Adrenal gland (tissue), 12 donors: Measurements from ENCODE around the gene SDR39U1. TPM values are rescaled to one million over a fixed set of nuclear protein-coding genes. Genes with fewer than 3 reads are reported as not detected.

ENCODE experiments used
- DNase-seq, 7 donors: peaks; one replicate each; pipeline ENCODE4 v3.0.0-alpha.2; 2019 to 2020
- H3K27ac ChIP-seq, 5 donors: fragments of 200-600 bp; sonication (generic) in 4 of 5; 1 replicate in 3 of 5; 2 replicates in 2 of 5; pipeline versions ENCODE4 v1.5.1 to v1.8.0; 2016 to 2020; ENCODE audit warnings: mild to moderate bottlenecking in 1 of 5
- H3K27me3 ChIP-seq: fragments of 200-600 bp; 2 replicates; pipeline ENCODE4 v1.8.0; 2021
- H3K36me3 ChIP-seq, 2 donors: fragments of 200-600 bp; replicated peaks in 1 of 2; 1 replicate in 1 of 2; 2 replicates in 1 of 2; pipeline versions ENCODE4 v1.5.1 to v1.8.0; 2018 to 2022
- H3K4me1 ChIP-seq, 2 donors: fragments of 200-600 bp; replicated peaks in 1 of 2; 1 replicate in 1 of 2; 2 replicates in 1 of 2; pipeline versions ENCODE4 v1.5.1 to v1.8.0; 2018 to 2021
- H3K4me3 ChIP-seq, 4 donors: fragments of 200-600 bp; sonication (generic) in 3 of 4; one replicate each; pipeline ENCODE4 v1.5.1; 2016 to 2018
- H3K9me3 ChIP-seq, 3 donors: fragments of 200-600 bp; sonication (generic) in 1 of 3; replicated peaks in 1 of 3; 1 replicate in 2 of 3; 2 replicates in 1 of 3; pipeline versions ENCODE4 v1.5.1 to v1.8.0; 2016 to 2021
- CTCF ChIP-seq, 6 experiments: fragments of 450-650 bp in 4 of 6; fragments of 200-600 bp in 2 of 6; sonication (generic) in 1 of 6; IDR thresholded peaks; 1 replicate in 5 of 6; 2 replicates in 1 of 6; pipeline versions ENCODE4 v1.5.1 to v1.8.0; 2016 to 2021; ENCODE audit warnings: antibody characterized with exemption in 6 of 6, mild to moderate bottlenecking in 2 of 6, moderate library complexity in 1 of 6
- POLR2A ChIP-seq, 2 donors: fragments of 450-650 bp; IDR thresholded peaks; one replicate each; pipeline ENCODE4 v1.6.1; 2017; ENCODE audit warnings: antibody characterized with exemption in 2 of 2, mild to moderate bottlenecking in 2 of 2, moderate library complexity in 1 of 2
- WGBS, 4 donors: extraction: QIAGEN DNeasy Blood & Tissue Kit in 2 of 4; methylation state at CpG; one replicate each; pipeline versions ENCODE4 v1.1.5 to v1.1.7; 2013 to 2017; 5-methylcytosine and 5-hydroxymethylcytosine counted together
- intact Hi-C, 2 donors: fragments of 100-400 bp; cut with DNase I; formaldehyde crosslinking; loops; one replicate each; pipeline versions ENCODE4 v1.14.1 to v1.15.0; 2022 to 2023
- polyA plus RNA-seq, 3 donors: library from polyadenylated mRNA; stranded (reverse); fragments of 200-250 nt in 2 of 3; fragments of 350-450 nt in 1 of 3; fragmentation: Illumina TruSeq in 1 of 3; extraction: RNeasy Lipid Tissue Mini Kit (QIAGEN cat#74804) in 1 of 3; gene quantifications; one replicate each; pipeline ENCODE4 v1.2.3, GENCODE V29; 2013 to 2014
- total RNA-seq, 9 donors: library from RNA; depleted of rRNA in 4 of 9; stranded (reverse); fragments of >200 nt in 4 of 9; fragments of 120-200 nt in 1 of 9; fragmentation: NEBNext Ultra II Directional in 1 of 9; extraction: Animal tissue kit (Norgen Biotek cat#: 25700) in 1 of 9; gene quantifications; one replicate each; pipeline versions ENCODE4 v1.1.0 to v1.2.4, GENCODE V29; 2013 to 2023
- donor health status: healthy with polysubstance abuse.
- donor health status: Bipolar disorder and iron deficiency.
- donor health status: DM: yes; HTN: yes; CAD: no.
- donor health status: DM: no; HTN: no; CAD: no.
- donor health status: DM: no; HTN: no; CAD: no.
- donor health status: DM: yes; HTN: yes; CAD: no.

SDR39U1 gene
- total and polyA plus RNA-seq, 12 donors: 35.0 to 218 (median 77.5) TPM

DNA sequence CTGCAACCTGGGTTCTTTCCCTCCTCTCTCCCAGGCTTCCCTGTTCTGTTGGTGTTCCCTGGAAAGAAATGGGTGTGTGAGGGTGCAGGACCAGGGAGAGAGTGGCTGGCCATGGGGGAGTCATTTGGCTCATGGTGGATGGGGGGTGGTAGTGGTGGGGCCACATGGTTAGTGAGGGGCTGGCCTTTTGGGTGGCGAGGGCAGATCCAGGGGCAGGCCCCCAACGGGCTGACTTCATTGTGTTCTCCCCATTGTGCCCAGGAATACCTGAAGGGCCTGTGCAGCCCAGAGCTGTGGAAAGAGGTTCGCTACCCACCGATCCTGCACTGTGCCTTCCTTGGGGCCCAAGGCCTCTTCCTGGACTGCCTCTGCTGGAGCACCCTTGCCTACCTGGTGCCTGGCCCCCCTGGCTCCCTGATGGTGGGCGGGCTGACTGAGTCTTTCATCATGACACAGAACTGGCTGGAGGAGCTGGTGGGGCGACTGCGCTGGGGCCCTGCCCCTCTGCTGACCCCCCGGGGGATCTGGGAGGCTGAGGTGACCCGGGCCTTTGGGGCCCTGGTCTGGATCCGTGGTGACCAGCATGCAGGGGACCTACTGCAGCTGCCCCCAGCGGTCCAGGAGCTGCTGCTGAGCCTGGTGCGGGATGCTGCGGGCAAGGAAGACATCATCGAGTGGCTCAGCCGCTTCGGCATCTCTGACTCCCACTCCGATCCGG lies 34.8 kb downstream of the SDR39U1 start:
- peaks cover 0 to 15% of the 10 kb centered on the region in 2 donors for H3K36me3 ChIP-seq

DNA sequence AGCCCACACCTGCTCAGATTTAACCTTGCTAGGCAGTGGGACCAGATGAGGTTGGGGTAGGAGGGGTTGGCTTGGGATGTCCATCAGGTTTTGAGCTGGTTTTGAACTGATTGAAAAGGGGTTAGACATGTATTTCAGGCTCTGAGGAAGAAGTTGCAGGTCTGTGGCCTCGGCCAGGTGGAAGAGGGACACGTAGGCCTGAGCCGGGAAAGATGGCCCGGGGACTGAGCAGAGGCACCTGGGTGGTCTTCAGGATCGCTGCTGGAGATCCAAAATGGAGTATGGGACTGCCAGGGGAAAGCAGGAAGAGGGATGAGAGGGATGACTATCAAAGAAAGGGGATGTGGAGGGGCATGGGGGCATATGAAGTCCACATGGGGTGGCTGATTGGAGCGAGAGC lies 36.2 kb downstream of the SDR39U1 start:
- Histone ChIP-seq H3K36me3 (peaks cover 0 to 15% of the 10 kb centered on the region in 2 donors), H3K9me3 (no peaks in the 10 kb centered on the region), H3K27ac (no peak overlapping the region), H3K4me3 (no peak overlapping the region), H3K4me1 (peaks cover 0 to 26% of the 10 kb centered on the region in 2 donors), H3K27me3 (no peaks in the 10 kb centered on the region)
- 88 to 96% (median 92%) methylated on average over 6 of the region's 6 CpGs for WGBS, 4 donors
- intact Hi-C loops: no loop called here
- TF ChIP-seq POLR2A (IDR thresholded peaks at IDR 0.05) (no peak), CTCF (IDR thresholded peaks at IDR 0.05) (no peak)
- peak in 1 of 7 donors; percentile 2 for DNase-seq

More for the DNA sequence above, 34.8 kb downstream of the SDR39U1 start:
- H3K27me3 ChIP-seq: no peaks in the 10 kb centered on the region
- no peak overlapping the region for H3K27ac ChIP-seq
- intact Hi-C loops: no loop called here
- 85 to 95% (median 91%) methylated on average over 4 to 18 of the region's 18 CpGs for WGBS, 4 donors
- H3K4me3 ChIP-seq: no peak overlapping the region
- H3K9me3 ChIP-seq: no peaks in the 10 kb centered on the region
- DNase-seq: peak in 1 of 7 donors; percentile 4
- no peak for TF ChIP-seq POLR2A (IDR thresholded peaks at IDR 0.05)
- TF ChIP-seq CTCF (IDR thresholded peaks at IDR 0.05): no peak
- H3K4me1 ChIP-seq: peaks cover 0 to 17% of the 10 kb centered on the region in 2 donors

GRCh38 chr14:24404814-24405213 lies 37.8 kb downstream of the SDR39U1 start:
- no peak for DNase-seq
- no peak overlapping the region for H3K4me3 ChIP-seq
- no peaks in the 10 kb centered on the region for H3K9me3 ChIP-seq
- H3K27me3 ChIP-seq: no peaks in the 10 kb centered on the region
- peaks cover 0 to 27% of the 10 kb centered on the region in 2 donors for H3K4me1 ChIP-seq
- WGBS, 4 donors: 73 to 84% (median 80%) methylated on average over 4 of the region's 4 CpGs
- intact Hi-C loops: no loop called here
- TF ChIP-seq POLR2A (IDR thresholded peaks at IDR 0.05) (no peak), CTCF (IDR thresholded peaks at IDR 0.05) (no peak)
- H3K27ac ChIP-seq: no peak overlapping the region
- H3K36me3 ChIP-seq: peaks cover 0 to 10% of the 10 kb centered on the region in 2 donors

GRCh38 chr14:24403294-24403998 lies 39.1 kb downstream of the SDR39U1 start:
- no peaks in the 10 kb centered on the region for H3K9me3 ChIP-seq
- H3K36me3 ChIP-seq: no peaks in the 10 kb centered on the region
- no peak for TF ChIP-seq POLR2A (IDR thresholded peaks at IDR 0.05)
- TF ChIP-seq CTCF (IDR thresholded peaks at IDR 0.05): no peak
- no peak overlapping the region for H3K27ac ChIP-seq
- H3K4me1 ChIP-seq: peaks cover 8 to 36% of the 10 kb centered on the region in 2 donors
- no peaks in the 10 kb centered on the region for H3K27me3 ChIP-seq
- H3K4me3 ChIP-seq: no peak overlapping the region
- DNase-seq: peak in 1 of 7 donors; percentile 13
- WGBS, 4 donors: 37 to 61% (median 45%) methylated on average over 7 of the region's 7 CpGs
- intact Hi-C loops: no loop called here
